HG03060 (cell line): ENCODE data around the gene PCTP.

Source experiments
- ATAC-seq: cut with Tn5 transposase; IDR thresholded peaks from one replicate; pipeline ENCODE4 v1.9.1; 2021; ENCODE audit warnings: low read depth, moderate number of reproducible peaks; ENCODE audit not compliant: unreplicated experiment

PCTP gene

GRCh38 chr17:55751720-55752250 lies 934 bp downstream of the PCTP start:
- ATAC-seq, result no peak

- no peak for ATAC-seq
Measured at GRCh38 chr17:55756689-55757088, 5.8 kb downstream of the PCTP start.

- ATAC-seq, result no peak
Measured at GRCh38 chr17:55757659-55758058, 6.8 kb downstream of the PCTP start.

- no peak for ATAC-seq
Measured at GRCh38 chr17:55758171-55758570, 7.3 kb downstream of the PCTP start.

GRCh38 chr17:55760643-55761355 lies 9.9 kb downstream of the PCTP start:
- no peak for ATAC-seq

DNA sequence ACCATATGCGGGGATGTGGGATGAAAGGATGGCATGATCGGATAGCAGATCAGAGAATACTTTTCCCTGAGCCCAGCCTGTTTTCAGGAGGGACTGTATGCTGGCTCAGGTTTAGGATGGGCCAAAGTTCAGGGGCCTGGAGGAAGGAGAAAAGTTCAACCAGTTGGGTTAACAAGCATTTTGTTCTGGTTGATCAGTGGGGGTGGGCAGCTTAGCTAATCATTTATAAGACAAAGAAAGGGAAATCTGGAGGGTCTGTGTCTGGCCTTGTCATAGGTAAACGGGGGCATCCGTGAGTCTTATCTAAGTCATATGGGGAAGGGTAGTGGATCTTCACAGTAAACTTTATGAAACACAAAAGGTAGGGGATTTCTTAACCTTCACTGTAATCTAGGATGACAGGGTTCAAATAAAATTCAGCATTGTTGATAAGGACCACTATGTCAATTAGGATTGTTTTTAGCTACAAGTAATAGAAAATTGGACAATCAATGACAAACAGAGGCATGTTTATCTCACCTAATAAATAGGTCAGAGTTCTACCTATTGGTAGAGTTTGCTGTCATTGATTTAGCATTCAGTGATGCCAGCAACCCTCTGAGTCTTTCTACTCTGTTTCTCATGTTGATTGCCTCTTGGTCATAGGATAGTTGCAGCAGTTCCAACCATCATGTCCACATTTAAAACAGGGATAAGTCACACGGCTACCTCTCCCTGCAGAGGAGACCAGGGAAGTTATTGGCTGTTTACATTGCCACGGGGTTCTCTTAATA lies 11.4 kb downstream of the PCTP start:
- no peak for ATAC-seq

GRCh38 chr17:55763856-55764255 lies 13.0 kb downstream of the PCTP start:
- no peak for ATAC-seq

GRCh38 chr17:55764610-55765009 lies 13.8 kb downstream of the PCTP start:
- no peak for ATAC-seq

GRCh38 chr17:55765472-55765871 lies 14.6 kb downstream of the PCTP start:
- ATAC-seq, result no peak

- ATAC-seq, result no peak
Measured at GRCh38 chr17:55768936-55769624, 18.2 kb downstream of the PCTP start.

DNA sequence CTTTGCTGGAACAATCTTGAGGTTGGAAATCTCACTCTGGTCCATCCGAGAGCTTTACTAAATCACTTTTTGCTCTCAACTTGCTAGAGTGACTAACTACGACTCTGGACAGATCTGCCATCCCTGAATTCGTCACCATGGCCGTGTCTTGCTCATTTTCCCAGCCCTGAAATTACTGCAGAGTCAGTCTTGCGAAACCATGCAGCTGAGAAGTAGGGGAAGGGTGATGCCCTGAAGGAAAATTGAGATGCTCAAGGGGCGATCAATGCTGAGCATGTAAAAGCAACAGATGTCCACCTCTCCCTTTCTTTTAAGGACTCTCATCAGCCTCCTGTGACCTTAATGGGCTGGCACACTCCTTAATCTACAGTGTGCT lies 18.8 kb downstream of the PCTP start:
- ATAC-seq, result no peak

DNA sequence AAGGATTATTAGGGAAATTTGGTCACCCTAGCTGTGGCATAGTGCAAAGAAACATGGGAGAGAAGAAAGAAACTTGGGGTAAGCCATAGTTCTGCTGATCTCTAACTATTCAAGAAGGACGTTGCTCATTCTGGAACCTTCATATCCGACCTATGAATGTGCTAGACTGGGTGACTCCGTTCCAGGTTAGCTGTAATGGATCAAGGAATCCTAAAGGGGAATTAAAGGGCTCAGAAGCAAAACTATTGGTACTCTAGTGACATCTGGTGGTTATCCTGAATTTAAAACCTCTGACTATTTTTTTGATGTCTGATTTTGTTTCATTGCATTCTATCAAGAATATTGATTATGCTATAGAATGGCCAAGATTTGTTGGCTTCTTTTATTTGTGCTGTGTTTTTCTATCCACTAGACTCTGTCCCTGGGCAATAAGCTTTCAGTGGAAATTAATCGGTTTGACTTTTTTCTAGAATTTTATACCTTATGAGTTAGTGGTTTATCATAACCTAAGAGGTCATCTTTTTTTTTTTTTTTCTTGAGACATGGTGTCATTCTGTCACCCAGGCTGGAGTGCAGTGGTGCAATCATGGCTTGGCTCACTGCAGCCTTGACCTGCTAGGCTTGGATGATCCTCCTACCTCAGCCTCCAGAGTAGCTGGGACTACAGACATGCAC lies 19.5 kb downstream of the PCTP start:
- no peak for ATAC-seq

- ATAC-seq, result no peak
Measured at GRCh38 chr17:55772086-55772485, 21.2 kb downstream of the PCTP start.

GRCh38 chr17:55773671-55774070 lies 22.8 kb downstream of the PCTP start:
- ATAC-seq, result no peak

DNA sequence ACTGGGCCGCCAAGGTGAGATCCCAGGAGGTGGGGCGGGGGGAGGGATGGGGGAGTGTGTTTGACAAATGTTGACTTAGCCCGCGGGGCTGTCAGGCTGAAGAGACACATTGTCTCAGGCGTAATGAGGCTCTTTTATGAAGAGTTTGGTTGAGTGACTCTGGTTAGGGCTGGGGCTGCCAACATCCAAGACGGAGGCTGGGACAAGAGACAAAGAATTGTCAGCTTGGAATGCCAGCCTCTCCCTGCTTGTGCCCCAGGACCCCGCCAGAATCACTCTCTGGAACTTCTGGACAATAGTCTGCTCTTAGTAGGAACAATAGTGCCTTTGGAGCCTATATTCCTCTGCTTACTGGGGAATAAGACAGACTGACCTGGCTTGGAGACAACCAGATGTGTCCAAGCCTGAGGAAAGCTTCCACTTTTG lies 24.0 kb downstream of the PCTP start:
- ATAC-seq, result no peak

- ATAC-seq, result no peak
Measured at GRCh38 chr17:55776271-55776670, 25.4 kb downstream of the PCTP start.

GRCh38 chr17:55777471-55777971 lies 26.7 kb downstream of the PCTP start:
- ATAC-seq, result no peak

DNA sequence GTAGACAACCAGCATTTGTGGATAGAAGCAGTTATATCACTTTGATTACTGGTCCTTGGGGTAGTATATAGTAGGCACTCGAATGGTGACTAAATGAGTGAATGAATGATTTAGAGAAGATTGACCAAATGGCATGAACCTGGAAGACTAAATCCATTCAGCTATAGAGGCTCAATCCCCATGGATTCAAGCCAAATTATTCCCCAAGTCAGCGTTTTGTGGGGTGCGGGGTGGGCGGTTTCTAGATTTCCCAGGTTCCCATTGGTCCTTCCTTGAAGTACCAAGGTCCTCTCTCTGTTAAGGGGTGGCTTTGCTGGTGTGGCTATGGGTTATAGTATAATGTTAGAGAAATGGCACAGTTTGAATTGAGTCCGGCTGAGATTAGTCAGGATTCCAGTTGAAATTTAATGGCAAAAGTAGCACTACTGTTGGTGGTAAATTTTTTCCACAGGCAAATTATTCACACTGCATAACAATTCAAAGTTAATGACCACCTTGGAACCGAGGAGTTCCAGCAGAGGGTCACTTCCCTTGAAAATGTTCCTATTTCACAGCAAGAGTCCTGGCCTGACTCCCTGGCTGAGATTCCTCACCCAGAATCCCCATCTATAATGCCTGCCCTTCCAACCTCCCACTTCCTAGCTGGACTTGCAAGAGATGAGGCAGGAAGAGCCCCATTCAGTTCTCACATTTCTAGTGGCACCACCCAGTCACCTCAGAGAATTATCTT lies 27.7 kb downstream of the PCTP start:
- ATAC-seq, result no peak

GRCh38 chr17:55783684-55784245 lies 32.9 kb downstream of the PCTP start:
- ATAC-seq, result no peak

DNA sequence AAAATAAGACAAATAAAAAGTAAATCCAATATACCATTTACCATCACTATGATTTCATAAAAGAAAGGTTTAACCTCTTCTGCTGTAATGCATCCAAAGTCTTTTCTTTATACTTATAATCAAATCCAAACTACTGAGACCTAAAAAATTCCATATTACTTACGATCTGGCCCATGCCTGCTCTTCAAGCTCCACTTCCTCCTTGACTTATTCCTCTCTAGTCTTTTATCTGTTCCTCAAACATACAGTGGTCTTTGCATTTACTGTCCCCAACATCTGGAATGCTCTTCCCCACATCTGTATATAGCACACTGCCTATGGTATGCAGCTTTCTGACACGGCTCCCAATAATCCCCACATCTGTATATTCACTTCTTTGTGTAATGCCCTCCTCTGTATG lies 33.8 kb downstream of the PCTP start:
- ATAC-seq, result no peak
